Frontal cortex (tissue), 4 donors: Measurements from ENCODE around the gene TXK. TPM values are rescaled to one million over a fixed set of nuclear protein-coding genes. Genes with fewer than 3 reads are reported as not detected.

Experiments used
- DNase-seq, 2 donors: peaks; one replicate each; pipeline ENCODE4 v3.0.0; 2012; ENCODE audit warnings: low spot score in 2 of 2
- FAIRE-seq: peaks from 2 replicates; lab custom pipeline; 2012; peaks lifted over from hg19 to GRCh38; lab: Jason Lieb, UNC
- small RNA-seq: library from RNA; depleted of rRNA; stranded (forward); fragments of <200 nt; gene quantifications from one replicate; pipeline ENCODE3, GENCODE V24; 2014
- total RNA-seq: library from RNA; depleted of rRNA; stranded (reverse); fragments of >200 nt; gene quantifications from one replicate; pipeline ENCODE4 v1.2.3, GENCODE V29; 2014
- donor health status: control.
- donor health status: control.
- donor health status: control.

TXK gene
- total RNA-seq, 1 donor from 2014 or later, result 0.41 TPM

- FAIRE-seq (no peak), DNase-seq (no peak)
Measured at GRCh38 chr4:48031802-48032525, 102.1 kb downstream of the TXK start.

DNA sequence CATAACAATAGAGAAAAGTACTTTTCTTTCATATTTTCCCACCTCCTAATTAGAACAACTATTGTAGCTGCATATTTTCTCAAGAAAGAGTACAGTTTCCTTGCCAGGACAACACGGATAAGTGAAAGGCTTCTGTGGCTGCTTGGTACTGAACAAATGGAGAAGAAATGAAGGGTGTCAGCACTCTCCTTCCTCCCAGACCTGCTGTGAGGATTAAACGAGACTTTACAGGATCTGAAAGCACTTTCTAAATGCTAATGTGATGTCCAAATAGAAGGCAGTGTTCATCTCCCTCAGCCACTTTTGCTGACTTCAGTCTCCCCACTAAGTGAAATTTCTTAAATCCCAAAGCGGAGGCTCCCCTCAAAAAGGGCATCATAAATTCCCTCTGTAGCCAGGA is 103.6 kb downstream of the TXK start:
- FAIRE-seq (no peak), DNase-seq (no peak)

DNA sequence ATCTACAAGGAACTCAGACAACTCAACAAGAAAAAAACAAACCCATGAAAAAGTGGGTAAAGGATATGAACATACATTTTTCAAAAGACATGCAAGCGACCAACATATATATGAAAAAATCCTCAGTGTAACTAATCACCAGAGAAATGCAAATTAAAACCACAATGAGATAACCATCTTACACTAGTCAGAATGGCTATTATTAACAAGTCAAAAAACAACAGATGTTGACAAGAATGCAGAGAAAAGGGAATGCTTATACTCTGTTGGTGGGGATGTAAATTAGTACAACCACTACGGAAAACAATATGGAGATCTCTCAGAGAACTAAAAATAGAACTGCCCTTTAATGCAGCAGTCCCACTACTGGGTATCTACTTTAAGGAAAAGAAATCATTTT is 105.4 kb downstream of the TXK start:
- FAIRE-seq (no peak), DNase-seq (no peak)

DNA sequence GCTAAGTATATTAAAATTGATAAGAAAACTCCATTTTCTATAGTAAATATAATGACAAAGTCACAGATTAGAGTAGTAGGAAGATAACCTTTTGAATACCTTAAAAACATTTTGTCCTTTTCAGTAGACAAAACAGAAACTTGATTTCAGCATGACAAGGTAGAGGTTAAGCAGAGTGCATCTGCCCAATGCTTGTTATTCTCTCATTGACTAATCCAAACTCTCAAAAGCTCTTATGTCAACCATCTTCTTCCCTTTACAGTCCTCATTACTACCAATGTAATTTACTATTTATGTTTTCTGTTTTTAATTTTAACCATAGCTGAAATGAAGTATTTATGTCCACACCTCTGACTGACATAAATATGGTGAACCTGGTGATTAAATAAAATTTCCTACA is 106.4 kb downstream of the TXK start:
- no peak for FAIRE-seq
- no peak for DNase-seq

DNA sequence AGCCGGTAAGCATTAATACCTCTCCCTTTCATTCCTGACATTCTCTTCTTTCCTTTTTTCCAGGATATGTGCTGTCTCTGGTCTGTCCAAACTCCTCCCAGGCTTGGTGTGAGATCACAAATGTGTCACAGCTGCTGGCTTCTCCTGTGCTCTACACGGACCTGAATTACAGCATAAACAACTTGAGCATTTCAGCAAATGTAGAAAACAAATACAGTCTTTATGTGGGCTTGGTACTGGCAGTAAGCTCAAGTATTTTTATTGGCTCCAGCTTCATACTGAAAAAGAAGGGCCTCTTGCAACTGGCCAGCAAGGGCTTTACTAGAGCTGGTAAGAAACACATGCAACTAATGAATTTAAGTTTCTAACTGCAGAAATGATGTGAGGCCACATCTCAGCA is 109.0 kb downstream of the TXK start:
- DNase-seq, result no peak

GRCh38 chr4:48024522-48024921 is 109.5 kb downstream of the TXK start:
- DNase-seq (no peak), FAIRE-seq (no peak)

More for the DNA sequence above, 109.0 kb downstream of the TXK start:
- FAIRE-seq, result no peak

GRCh38 chr4:48022192-48022799 is 111.8 kb downstream of the TXK start:
- FAIRE-seq, result no peak
- no peak for DNase-seq

DNA sequence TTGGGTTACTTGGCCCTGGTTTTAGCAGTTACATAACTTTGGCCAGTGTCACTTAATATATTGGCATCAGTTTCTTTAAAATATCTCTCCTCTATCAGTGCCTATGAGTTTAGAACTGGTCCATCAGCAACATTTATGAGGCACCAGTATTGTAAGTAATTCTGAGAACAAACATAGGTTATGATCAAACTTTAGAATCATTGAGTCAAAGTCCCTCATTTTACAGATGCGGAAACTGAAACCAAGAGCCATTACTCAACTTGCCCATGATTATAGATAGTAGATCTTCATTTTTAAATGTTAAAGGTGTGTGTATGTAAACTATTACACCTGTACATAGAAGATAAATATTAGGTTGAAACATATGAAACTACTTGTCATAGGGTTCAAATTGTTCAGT is 113.0 kb downstream of the TXK start:
- no peak for FAIRE-seq
- no peak for DNase-seq

GRCh38 chr4:48018112-48018511 is 115.9 kb downstream of the TXK start:
- FAIRE-seq, result no peak
- no peak for DNase-seq

GRCh38 chr4:48017108-48017571 is 116.9 kb downstream of the TXK start:
- FAIRE-seq (no peak), DNase-seq (peak in 1 of 2 donors; percentile 65)

Small RNA genes lying within 50 kb of the gene (small RNA-seq; reads per million reads assigned to genes)
- not detected for gene RF00019
- gene RF00026, result not detected
- not detected for gene RNU6-838P

Other genes starting within 250 kb of the TXK start
- 13.5 TPM for gene NFXL1, start 219.7 kb downstream of the TXK start, total RNA-seq
- 0.41 TPM for gene CNGA1, start 117.6 kb downstream of the TXK start, total RNA-seq
- gene NIPAL1, start 117.5 kb downstream of the TXK start, total RNA-seq, result 2.4 TPM
- gene TEC, start 135.6 kb upstream of the TXK start, total RNA-seq, result 1.6 TPM
- gene SLAIN2, start 207.3 kb upstream of the TXK start, total RNA-seq, result 206 TPM